ENCODE data around the gene PLPP1. TPM values are rescaled to one million over a fixed set of nuclear protein-coding genes. Genes with fewer than 3 reads are reported as not detected.

The PLPP1 gene
- total RNA-seq, 1 donor from 2014 or later, result 31.8 TPM

DNA sequence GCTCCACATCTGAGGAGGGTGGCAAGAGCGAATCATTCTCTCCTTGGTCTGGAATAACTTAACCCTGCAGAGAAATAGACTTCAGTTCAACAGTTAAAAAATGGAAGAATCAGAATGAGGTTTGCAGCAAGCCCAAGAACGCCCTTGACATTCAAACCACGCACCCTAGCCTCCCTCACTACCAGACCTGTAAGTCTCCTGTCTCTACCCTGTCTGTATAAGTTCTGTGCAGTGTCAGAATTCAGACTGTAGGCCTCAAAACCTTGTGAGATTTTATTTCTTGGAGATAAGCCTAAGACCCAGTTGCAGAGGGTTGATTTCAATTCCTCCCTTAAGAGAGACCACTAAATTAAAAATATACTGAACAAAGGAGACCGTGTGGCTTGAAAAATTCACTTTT lies 35.8 kb upstream of the PLPP1 start:
- Mint-ChIP-seq H3K36me3 (no peaks in the 10 kb centered on the region), H3K27ac (peak overlapping the region; percentile 71), H3K27me3 (ENCODE audit: low read depth) (no peaks in the 10 kb centered on the region), H3K4me3 (no peak overlapping the region), H3K9me3 (no peaks in the 10 kb centered on the region), H3K4me1 (peaks cover 29% of the 10 kb centered on the region)
- no peak for DNase-seq (ENCODE audit: low spot score in 2 of 2, unreplicated experiment in 2 of 2)
- TF ChIP-seq, protein P1, sequence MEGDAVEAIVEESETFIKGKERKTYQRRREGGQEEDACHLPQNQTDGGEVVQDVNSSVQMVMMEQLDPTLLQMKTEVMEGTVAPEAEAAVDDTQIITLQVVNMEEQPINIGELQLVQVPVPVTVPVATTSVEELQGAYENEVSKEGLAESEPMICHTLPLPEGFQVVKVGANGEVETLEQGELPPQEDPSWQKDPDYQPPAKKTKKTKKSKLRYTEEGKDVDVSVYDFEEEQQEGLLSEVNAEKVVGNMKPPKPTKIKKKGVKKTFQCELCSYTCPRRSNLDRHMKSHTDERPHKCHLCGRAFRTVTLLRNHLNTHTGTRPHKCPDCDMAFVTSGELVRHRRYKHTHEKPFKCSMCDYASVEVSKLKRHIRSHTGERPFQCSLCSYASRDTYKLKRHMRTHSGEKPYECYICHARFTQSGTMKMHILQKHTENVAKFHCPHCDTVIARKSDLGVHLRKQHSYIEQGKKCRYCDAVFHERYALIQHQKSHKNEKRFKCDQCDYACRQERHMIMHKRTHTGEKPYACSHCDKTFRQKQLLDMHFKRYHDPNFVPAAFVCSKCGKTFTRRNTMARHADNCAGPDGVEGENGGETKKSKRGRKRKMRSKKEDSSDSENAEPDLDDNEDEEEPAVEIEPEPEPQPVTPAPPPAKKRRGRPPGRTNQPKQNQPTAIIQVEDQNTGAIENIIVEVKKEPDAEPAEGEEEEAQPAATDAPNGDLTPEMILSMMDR (IDR thresholded peaks at IDR 0.05; ENCODE audit: unreplicated experiment), result no peak

GRCh38 chr5:55570026-55570425 lies 35.3 kb upstream of the PLPP1 start:
- Mint-ChIP-seq H3K4me3 (no peak overlapping the region), H3K9me3 (no peaks in the 10 kb centered on the region), H3K36me3 (no peaks in the 10 kb centered on the region), H3K4me1 (peaks cover 29% of the 10 kb centered on the region), H3K27me3 (ENCODE audit: low read depth) (no peaks in the 10 kb centered on the region), H3K27ac (peak overlapping the region; percentile 71)
- DNase-seq (ENCODE audit: low spot score in 2 of 2, unreplicated experiment in 2 of 2), result no peak
- TF ChIP-seq, protein P1 (IDR thresholded peaks at IDR 0.05; ENCODE audit: unreplicated experiment), result no peak

GRCh38 chr5:55569513-55569865 lies 34.7 kb upstream of the PLPP1 start:
- H3K27me3 Mint-ChIP-seq (ENCODE audit: low read depth), result no peaks in the 10 kb centered on the region
- H3K4me3 Mint-ChIP-seq, result no peak overlapping the region
- H3K27ac Mint-ChIP-seq, result no peak overlapping the region

DNA sequence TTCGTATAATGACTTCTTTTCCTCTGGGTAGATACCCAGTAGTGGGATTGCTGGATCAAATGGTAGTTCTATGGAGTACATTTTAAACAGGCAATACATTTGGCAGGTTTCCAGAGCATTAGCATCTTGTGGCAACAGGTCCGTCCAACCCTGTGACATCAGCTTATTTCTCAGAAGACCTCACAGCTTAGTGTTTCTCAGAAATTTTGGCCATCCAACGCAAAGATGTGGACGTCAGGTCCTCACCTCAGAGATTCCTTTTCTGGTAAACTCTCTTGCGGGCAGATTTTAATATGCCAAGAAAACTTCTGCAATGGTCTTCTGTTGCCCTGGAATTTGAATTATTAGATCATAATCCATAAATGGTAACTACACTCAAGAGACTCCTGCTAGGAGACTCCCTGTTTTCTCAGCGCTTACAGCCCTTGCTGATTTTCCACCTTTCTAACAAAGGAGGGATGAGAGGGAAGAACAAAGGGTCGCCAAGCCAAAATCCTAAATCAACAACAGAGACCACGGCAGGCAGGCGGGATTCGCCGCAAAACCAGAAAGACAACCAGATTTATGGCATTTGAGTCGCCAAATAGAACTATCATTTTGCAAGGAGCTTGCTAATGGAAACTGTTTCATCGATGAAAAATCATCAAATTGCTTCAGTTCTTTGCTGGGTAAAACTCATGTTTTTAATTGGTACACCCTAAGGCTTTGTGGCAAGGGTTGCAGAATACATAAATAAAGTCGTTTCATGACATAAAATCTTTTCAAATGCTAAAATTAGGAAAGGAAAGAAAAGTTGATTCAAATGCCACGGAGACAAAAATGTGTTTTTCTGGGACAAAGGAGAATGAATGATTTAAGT lies 34.1 kb upstream of the PLPP1 start:
- H3K9me3 Mint-ChIP-seq, result no peaks in the 10 kb centered on the region
- H3K4me3 Mint-ChIP-seq, result peak overlapping the region; percentile 45
- no peak for DNase-seq (ENCODE audit: low spot score in 2 of 2, unreplicated experiment in 2 of 2)
- TF ChIP-seq, protein P1 (IDR thresholded peaks at IDR 0.05; ENCODE audit: unreplicated experiment), result no peak
- H3K4me1 Mint-ChIP-seq, result peaks cover 32% of the 10 kb centered on the region
- no peaks in the 10 kb centered on the region for H3K27me3 Mint-ChIP-seq (ENCODE audit: low read depth)
- no peaks in the 10 kb centered on the region for H3K36me3 Mint-ChIP-seq
- H3K27ac Mint-ChIP-seq, result peak overlapping the region; percentile 89

More at GRCh38 chr5:55569513-55569865, 34.7 kb upstream of the PLPP1 start:
- no peaks in the 10 kb centered on the region for H3K36me3 Mint-ChIP-seq
- H3K9me3 Mint-ChIP-seq, result no peaks in the 10 kb centered on the region
- TF ChIP-seq, protein P1 (IDR thresholded peaks at IDR 0.05; ENCODE audit: unreplicated experiment), result no peak
- no peak for DNase-seq (ENCODE audit: low spot score in 2 of 2, unreplicated experiment in 2 of 2)
- H3K4me1 Mint-ChIP-seq, result peaks cover 32% of the 10 kb centered on the region

DNA sequence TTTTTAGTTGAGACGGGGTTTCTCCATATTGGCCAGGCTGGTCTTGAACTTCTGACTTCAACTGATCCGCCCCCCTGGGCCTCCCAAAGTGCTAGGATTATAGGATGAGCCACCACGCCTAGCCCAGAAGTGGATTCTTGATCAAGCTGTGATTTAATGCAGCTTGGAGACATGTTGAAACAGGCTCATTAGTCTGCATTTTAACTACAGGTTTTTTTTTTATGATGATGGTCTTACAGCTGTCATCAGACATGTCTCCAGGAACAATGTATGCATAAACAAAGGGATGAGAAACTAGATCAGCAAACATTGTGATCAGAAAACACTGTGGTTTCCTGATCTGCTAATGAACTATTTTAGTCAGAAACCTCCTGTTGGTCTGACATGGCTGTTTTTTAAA lies 30.0 kb upstream of the PLPP1 start:
- Mint-ChIP-seq H3K27ac (peak overlapping the region; percentile 26), H3K27me3 (ENCODE audit: low read depth) (no peaks in the 10 kb centered on the region), H3K4me3 (no peak overlapping the region), H3K36me3 (no peaks in the 10 kb centered on the region), H3K9me3 (no peaks in the 10 kb centered on the region), H3K4me1 (peaks cover 14% of the 10 kb centered on the region)
- TF ChIP-seq, protein P1 (IDR thresholded peaks at IDR 0.05; ENCODE audit: unreplicated experiment), result no peak
- DNase-seq (ENCODE audit: low spot score in 2 of 2, unreplicated experiment in 2 of 2), result no peak
